ENCODE measurements around the gene HELZ. TPM values are rescaled to one million over a fixed set of nuclear protein-coding genes. Genes with fewer than 3 reads are reported as not detected.

The HELZ gene
- total RNA-seq, 1 experiment from 2014 or later = 49.8 TPM

DNA sequence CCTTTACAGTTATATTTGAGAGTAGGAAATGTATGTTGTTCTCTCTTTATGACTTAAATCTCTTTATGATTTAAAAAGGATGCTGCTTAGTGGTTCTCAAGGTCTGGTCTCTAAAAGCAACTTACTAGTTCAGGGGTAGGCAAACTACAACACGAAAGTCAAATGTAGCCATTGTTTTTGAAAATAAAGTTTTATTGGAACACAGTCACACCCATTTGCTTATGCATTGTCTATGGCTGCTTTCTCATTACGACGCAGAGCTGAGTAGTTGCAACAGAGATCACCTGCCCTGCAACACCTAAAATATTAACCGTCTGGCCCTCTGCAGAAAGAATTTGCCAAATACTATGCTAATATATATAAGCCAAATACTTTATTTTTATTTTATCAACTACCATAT lies 58.2 kb downstream of the HELZ start:
- Histone ChIP-seq H3K56ac (ENCODE audit: insufficient read length, low read depth, low read length) (no peak overlapping the region), H2BK12ac (ENCODE audit: insufficient read length, low read depth, low read length) (no peak overlapping the region), H3K4ac (ENCODE audit: low read depth, low read length) (no peak overlapping the region), H4K20me1 (ENCODE audit: control insufficient read depth, insufficient read depth, insufficient read length) (no peaks in the 10 kb centered on the region), H2BK20ac (ENCODE audit: low read depth, low read length, poor library complexity, severe bottlenecking) (no peak overlapping the region), H3K9me3 (ENCODE audit: control insufficient read depth, low read depth, low read length) (no peaks in the 10 kb centered on the region), H3K9ac (ENCODE audit: extremely low read depth, insufficient read length, low read length) (no peak overlapping the region), H2AK5ac (ENCODE audit: insufficient read length, low read length) (no peak overlapping the region), H4K91ac (ENCODE audit: insufficient read length, low read depth, low read length) (no peak overlapping the region), H3K23ac (ENCODE audit: insufficient read length, low read depth, low read length) (no peak overlapping the region), H3K27ac (ENCODE audit: insufficient read length, low read depth, low read length) (no peak overlapping the region), H3K23me2 (ENCODE audit: insufficient read length, low read depth, low read length, poor library complexity, severe bottlenecking) (no peaks in the 10 kb centered on the region), H3T11ph (ENCODE audit: low read length) (no peak overlapping the region), H3K4me2 (ENCODE audit: insufficient read depth, insufficient read length, low read length) (no peak overlapping the region), H3K4me1 (ENCODE audit: insufficient read depth, low read length) (no peaks in the 10 kb centered on the region), H3K27me3 (ENCODE audit: insufficient read depth, low read length) (no peaks in the 10 kb centered on the region), H2BK5ac (ENCODE audit: insufficient read length, low read length) (no peak overlapping the region), H4K8ac (replicated peaks; ENCODE audit: insufficient read length, low read depth, low read length) (no peak overlapping the region), H3K18ac (ENCODE audit: insufficient read length, low read depth, low read length) (no peak overlapping the region), H3K14ac (ENCODE audit: insufficient read depth, low read length) (no peak overlapping the region), H4K5ac (ENCODE audit: insufficient read length, low read depth, low read length) (no peak overlapping the region), H2BK120ac (ENCODE audit: low read depth, low read length, poor library complexity, severe bottlenecking) (no peak overlapping the region), H3K79me2 (ENCODE audit: insufficient read depth, low read length) (no peaks in the 10 kb centered on the region), H2BK15ac (ENCODE audit: low read depth, low read length) (no peak overlapping the region), H2AFZ (ENCODE audit: low read length) (no peak overlapping the region), H3K79me1 (ENCODE audit: insufficient read depth, low read depth, low read length, poor library complexity, severe bottlenecking) (no peaks in the 10 kb centered on the region)
- Mint-ChIP-seq H3K4me3 (no peak overlapping the region), H3K27ac (0 out of 7 replicates have a peak overlapping the region, but pooled peaks of 1 of the 3 experiments have one; percentile 67), H3K9me3 (no peaks in the 10 kb centered on the region), H3K27me3 (ENCODE audit: low read depth) (no peaks in the 10 kb centered on the region), H3K36me3 (ENCODE audit: insufficient read depth in 1 of 3, low read depth in 3 of 3) (peaks cover 0 to 7% (median 5%) of the 10 kb centered on the region in 3 experiments; a peak in 5 of 7 replicates), H3K4me1 (no peaks in the 10 kb centered on the region)
- no peak for TF ChIP-seq CTCF (conservative IDR thresholded peaks at IDR 0.05)
- WGBS (ENCODE audit: extremely low coverage, insufficient read length, low lambda C conversion rate) = no CpG with 5 or more reads among the region's 4 CpGs
- DNase-seq = no peak

All from H9 (cell line).